ENCODE results near the gene TGFBR1.
"Not testable (repeated sequence)": the region's sequence is repeated elsewhere in the genome, so short reads cannot be mapped to it uniquely, and the experiment has no call there.

The TGFBR1 gene

GRCh38 chr9:99193466-99193821 is 88.5 kb downstream of the TGFBR1 start:
- no peak for DNase-seq (ENCODE audit: low read depth)
- no peak overlapping the region for H3K4me3 ChIP-seq (ENCODE audit: low read depth, low read length)
- no peak for TF ChIP-seq CTCF (conservative IDR thresholded peaks at IDR 0.05; ENCODE audit: low read depth, low read length)

GRCh38 chr9:99196484-99196883 is 91.6 kb downstream of the TGFBR1 start:
- DNase-seq (ENCODE audit: low read depth); H3K4me3 ChIP-seq (ENCODE audit: low read depth, low read length): not testable (repeated sequence)

GRCh38 chr9:99197124-99197630 is 92.3 kb downstream of the TGFBR1 start:
- no peak for TF ChIP-seq CTCF (conservative IDR thresholded peaks at IDR 0.05; ENCODE audit: low read depth, low read length)
- H3K4me3 ChIP-seq (ENCODE audit: low read depth, low read length): no peak overlapping the region
- no peak for DNase-seq (ENCODE audit: low read depth)

GRCh38 chr9:99197987-99198386 is 93.1 kb downstream of the TGFBR1 start:
- TF ChIP-seq CTCF (conservative IDR thresholded peaks at IDR 0.05; ENCODE audit: low read depth, low read length): no peak
- DNase-seq (ENCODE audit: low read depth): no peak
- H3K4me3 ChIP-seq (ENCODE audit: low read depth, low read length): no peak overlapping the region

- H3K4me3 ChIP-seq (ENCODE audit: low read depth, low read length): no peak overlapping the region
- TF ChIP-seq CTCF (conservative IDR thresholded peaks at IDR 0.05; ENCODE audit: low read depth, low read length): no peak
- DNase-seq (ENCODE audit: low read depth): no peak
Measured at GRCh38 chr9:99199938-99200539, 95.1 kb downstream of the TGFBR1 start.

GRCh38 chr9:99201603-99202002 is 96.7 kb downstream of the TGFBR1 start:
- no peak for DNase-seq (ENCODE audit: low read depth)

More at GRCh38 chr9:99201603-99202002, 96.7 kb downstream of the TGFBR1 start:
- H3K4me3 ChIP-seq (ENCODE audit: low read depth, low read length): no peak overlapping the region
- no peak for TF ChIP-seq CTCF (conservative IDR thresholded peaks at IDR 0.05; ENCODE audit: low read depth, low read length)
